ENCODE measurements around the gene HIVEP3.

DNA sequence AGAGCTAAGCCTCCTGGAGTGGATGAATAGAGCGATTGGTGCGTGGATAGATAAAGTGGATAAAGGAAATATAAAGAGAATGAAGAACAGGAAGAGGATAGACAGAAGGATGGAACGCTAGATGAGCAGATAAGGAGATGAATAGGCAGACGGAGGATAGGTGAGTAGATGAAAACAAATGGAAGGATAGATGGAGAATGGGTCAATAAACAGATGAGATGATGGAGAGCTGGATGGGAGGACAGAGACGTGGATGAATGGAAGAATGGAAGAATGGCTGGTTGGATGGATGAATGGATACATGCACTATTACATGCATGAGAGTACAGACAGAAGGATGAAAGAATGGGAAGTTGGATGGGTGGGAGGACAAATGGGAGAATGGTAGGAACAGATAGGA, 399.1 kb downstream of the HIVEP3 start:
- TF ChIP-seq POLR2AphosphoS5 (IDR thresholded peaks at IDR 0.05; ENCODE audit: borderline replicate concordance, low read depth, low read length) (no peak), EZH2 (IDR thresholded peaks at IDR 0.05) (no peak), FOXP2 (optimal IDR thresholded peaks at IDR 0.05; ENCODE audit: control extremely low read depth, extremely low read length, insufficient read depth) (no peak)
